ENCODE measurements around the gene CLNK.

GRCh38 chr4:10457255-10457801 lies 227.2 kb downstream of the CLNK start, which contains the start of gene ZNF518B:
- TF ChIP-seq BHLHE40 (IDR thresholded peaks at IDR 0.05; ENCODE audit: borderline replicate concordance) (no peak), ARNT (IDR thresholded peaks at IDR 0.05) (no peak), TARDBP (IDR thresholded peaks at IDR 0.05) (no peak)
